NAMALWA (cell line): Measurements from ENCODE around the gene TNFRSF25.
"Not testable (repeated sequence)": the region's sequence is repeated elsewhere in the genome, so short reads cannot be mapped to it uniquely, and the experiment has no call there.

Source experiments
- DNase-seq: peaks from one replicate; pipeline ENCODE4 v3.0.0-alpha.2; 2015; ENCODE audit warnings: low spot score

Gene TNFRSF25

GRCh38 chr1:6450943-6451373 lies 15.0 kb downstream of the TNFRSF25 start:
- no peak for DNase-seq

GRCh38 chr1:6450486-6450885 lies 15.5 kb downstream of the TNFRSF25 start:
- not testable (repeated sequence) for DNase-seq

- DNase-seq = no peak
Measured at GRCh38 chr1:6450005-6450450, 15.9 kb downstream of the TNFRSF25 start.

- peak; percentile 46 for DNase-seq
Measured at GRCh38 chr1:6448749-6449631, 17.0 kb downstream of the TNFRSF25 start.

GRCh38 chr1:6447818-6448748 lies 17.9 kb downstream of the TNFRSF25 start:
- no peak for DNase-seq

GRCh38 chr1:6447016-6447817 lies 18.8 kb downstream of the TNFRSF25 start:
- DNase-seq = no peak

GRCh38 chr1:6446665-6447015 lies 19.3 kb downstream of the TNFRSF25 start:
- no peak for DNase-seq

GRCh38 chr1:6445929-6446328 lies 20.0 kb downstream of the TNFRSF25 start:
- DNase-seq = not testable (repeated sequence)

- DNase-seq = no peak
Measured at GRCh38 chr1:6445062-6445763, 20.8 kb downstream of the TNFRSF25 start.

GRCh38 chr1:6444377-6444776 lies 21.6 kb downstream of the TNFRSF25 start:
- DNase-seq = no peak

- DNase-seq = no peak
Measured at GRCh38 chr1:6443339-6444115, 22.4 kb downstream of the TNFRSF25 start.

- DNase-seq = no peak
Measured at GRCh38 chr1:6441586-6441985, 24.4 kb downstream of the TNFRSF25 start.

- DNase-seq = no peak
Measured at GRCh38 chr1:6440198-6441126, 25.5 kb downstream of the TNFRSF25 start.

- DNase-seq = peak; percentile 90
Measured at GRCh38 chr1:6438047-6438525, 27.9 kb downstream of the TNFRSF25 start.

GRCh38 chr1:6437012-6437700 lies 28.8 kb downstream of the TNFRSF25 start:
- not testable (repeated sequence) for DNase-seq

- DNase-seq = not testable (repeated sequence)
Measured at GRCh38 chr1:6436277-6436676, 29.7 kb downstream of the TNFRSF25 start.

- no peak for DNase-seq
Measured at GRCh38 chr1:6435547-6435946, 30.4 kb downstream of the TNFRSF25 start.

- DNase-seq = no peak
Measured at GRCh38 chr1:6435129-6435528, 30.8 kb downstream of the TNFRSF25 start.

GRCh38 chr1:6434186-6434585 lies 31.8 kb downstream of the TNFRSF25 start:
- DNase-seq = no peak
